Amygdala (tissue), 56 donors: Measurements from ENCODE around the gene FRAS1.

Experiments
- DNase-seq, 56 donors: peaks; one replicate each; lab custom pipeline; 2025; lab: John Stamatoyannopoulos, UW

The FRAS1 gene

GRCh38 chr4:78354782-78355181 lies 297.7 kb downstream of the FRAS1 start:
- no peak for DNase-seq

GRCh38 chr4:78355306-78355705 lies 298.2 kb downstream of the FRAS1 start:
- DNase-seq = no peak

- DNase-seq = no peak
Observed at GRCh38 chr4:78356251-78356786, 299.2 kb downstream of the FRAS1 start.

GRCh38 chr4:78357122-78357521 lies 300.0 kb downstream of the FRAS1 start:
- DNase-seq = no peak

- DNase-seq = no peak
Observed at GRCh38 chr4:78360466-78360865, 303.3 kb downstream of the FRAS1 start.

GRCh38 chr4:78361621-78362120 lies 304.5 kb downstream of the FRAS1 start:
- DNase-seq = no peak

- DNase-seq = no peak
Observed at GRCh38 chr4:78362310-78362709, 305.2 kb downstream of the FRAS1 start.

GRCh38 chr4:78363031-78363570 lies 306.0 kb downstream of the FRAS1 start:
- no peak for DNase-seq

- DNase-seq = no peak
Observed at GRCh38 chr4:78369679-78370078, 312.6 kb downstream of the FRAS1 start.

GRCh38 chr4:78370631-78371372 lies 313.7 kb downstream of the FRAS1 start:
- no peak for DNase-seq

- DNase-seq = no peak
Observed at GRCh38 chr4:78372355-78372988, 315.3 kb downstream of the FRAS1 start.

GRCh38 chr4:78377555-78377954 lies 320.4 kb downstream of the FRAS1 start:
- no peak for DNase-seq

GRCh38 chr4:78379040-78379439 lies 321.9 kb downstream of the FRAS1 start:
- DNase-seq = no peak

- DNase-seq = no peak
Observed at GRCh38 chr4:78379991-78380729, 323.0 kb downstream of the FRAS1 start.

- DNase-seq = no peak
Observed at GRCh38 chr4:78386679-78387078, 329.6 kb downstream of the FRAS1 start.

GRCh38 chr4:78395642-78396041 lies 338.5 kb downstream of the FRAS1 start:
- DNase-seq = no peak

- no peak for DNase-seq
Observed at GRCh38 chr4:78396613-78397291, 339.6 kb downstream of the FRAS1 start.

GRCh38 chr4:78397292-78397630 lies 340.1 kb downstream of the FRAS1 start:
- DNase-seq = no peak

- DNase-seq = no peak
Observed at GRCh38 chr4:78409612-78410202, 352.6 kb downstream of the FRAS1 start.

GRCh38 chr4:78410225-78410624 lies 353.1 kb downstream of the FRAS1 start:
- DNase-seq = no peak
